Fibroblast of peridontal ligament (primary cell): Measurements from ENCODE around the gene SEMA3A.
A peak's percentile ranks its signal among the peaks of the same experiment; 100 is the strongest.

Experiments used
- DNase-seq: peaks from one replicate; pipeline ENCODE4 v3.0.0-alpha.2; 2010; ENCODE audit errors: extremely low read depth

The SEMA3A gene

DNA sequence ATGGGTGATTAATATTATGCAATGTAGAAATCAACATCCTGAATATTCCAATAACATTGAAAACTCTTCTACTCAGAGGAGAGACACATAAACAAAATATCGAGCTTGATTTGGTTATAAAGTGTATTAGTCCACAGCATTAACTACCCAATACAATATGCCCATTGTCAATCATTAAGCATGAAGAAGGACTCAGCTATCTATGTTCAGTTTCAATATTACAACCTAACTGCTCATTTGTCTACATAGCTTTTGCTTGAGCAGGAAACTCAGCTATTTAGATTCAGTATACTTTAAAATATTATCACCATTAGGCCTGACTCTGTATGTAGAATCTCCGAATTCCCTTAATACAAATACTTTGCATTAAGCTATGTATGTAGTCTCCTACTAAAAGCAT, 262.6 kb downstream of the SEMA3A start:
- DNase-seq: no peak

- DNase-seq: no peak
Observed at GRCh38 chr7:83930262-83930661, 264.3 kb downstream of the SEMA3A start.

GRCh38 chr7:83925860-83926259, 268.7 kb downstream of the SEMA3A start:
- no peak for DNase-seq

DNA sequence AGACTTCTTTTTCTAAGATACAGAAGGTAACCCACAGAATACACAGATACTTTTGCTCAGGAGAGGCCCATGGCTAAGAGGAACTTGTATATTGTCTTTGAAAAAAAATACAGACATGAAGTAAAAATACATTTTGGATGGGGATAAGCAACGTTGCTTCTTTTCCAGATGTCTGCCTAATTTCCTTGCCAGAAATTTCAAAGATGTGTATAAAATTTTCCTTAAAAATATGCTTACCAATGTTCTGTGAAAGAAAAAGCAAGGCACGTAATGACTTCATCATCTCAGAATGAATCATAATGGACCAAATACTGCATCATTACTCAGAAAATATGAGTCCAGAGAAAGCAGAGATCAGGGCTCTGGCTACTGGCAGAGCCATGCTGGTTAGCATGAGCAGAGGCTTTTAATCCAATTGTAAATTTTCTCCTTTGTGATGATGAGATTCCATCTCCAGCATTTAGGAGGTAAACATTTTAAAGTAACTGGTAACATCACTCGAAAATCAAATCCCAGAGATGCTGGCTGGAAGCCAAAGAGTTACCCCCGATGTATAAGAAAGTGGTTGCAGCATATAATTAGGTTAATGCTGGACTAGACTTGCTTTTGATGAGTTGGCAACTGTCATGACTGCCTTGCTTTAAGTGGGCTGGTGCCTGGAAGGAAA, 272.5 kb downstream of the SEMA3A start:
- DNase-seq: peak; percentile 88

DNA sequence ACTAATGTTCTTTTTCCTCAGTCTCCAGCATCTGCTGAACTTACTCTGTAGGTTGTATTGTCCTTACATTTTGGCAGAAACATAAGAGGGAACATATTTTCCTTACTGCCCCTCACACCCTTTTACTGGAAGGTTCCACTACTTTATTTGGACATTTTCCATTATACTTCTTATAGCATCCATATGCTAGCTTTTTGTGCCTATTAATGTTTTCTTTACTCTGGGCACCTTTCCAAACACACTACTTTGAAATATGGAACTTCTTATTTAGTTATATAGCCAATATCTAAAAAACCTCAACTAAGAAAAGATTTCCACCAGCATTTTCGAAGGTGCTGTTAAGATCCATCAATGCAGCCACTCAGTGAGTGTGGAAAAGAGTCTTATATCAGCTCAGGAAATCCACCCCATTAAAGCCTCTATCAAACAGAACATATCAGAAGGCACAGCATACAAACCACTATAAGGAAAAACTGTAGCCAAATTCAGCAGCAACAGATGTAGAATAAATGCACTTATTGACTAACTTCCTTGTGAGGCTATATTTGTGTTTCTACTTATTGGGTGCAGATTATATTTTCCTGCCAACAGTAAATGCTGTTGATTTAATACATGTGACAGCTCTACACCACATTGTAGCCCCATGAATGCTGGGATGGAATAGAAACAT, 273.2 kb downstream of the SEMA3A start:
- no peak for DNase-seq

DNA sequence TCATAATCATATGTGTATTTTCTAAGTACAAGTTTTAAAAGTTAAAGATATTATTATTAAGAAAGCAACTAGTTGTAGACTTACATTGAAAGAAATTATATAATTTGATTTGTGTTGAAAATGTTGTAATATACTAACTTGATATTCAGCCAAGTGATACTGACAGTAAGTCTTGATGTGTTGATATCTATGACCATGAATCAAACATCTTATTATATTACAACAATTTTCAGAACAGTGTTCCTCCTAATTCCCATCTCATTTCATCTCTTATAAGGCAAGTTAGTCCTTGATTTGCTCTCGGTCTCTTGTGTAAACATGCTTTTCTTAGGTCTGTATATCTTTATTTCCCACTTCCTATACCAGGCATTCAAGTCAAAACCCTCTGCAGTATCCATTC, 276.4 kb downstream of the SEMA3A start:
- no peak for DNase-seq

- no peak for DNase-seq
Observed at GRCh38 chr7:83913174-83913573, 281.4 kb downstream of the SEMA3A start.

DNA sequence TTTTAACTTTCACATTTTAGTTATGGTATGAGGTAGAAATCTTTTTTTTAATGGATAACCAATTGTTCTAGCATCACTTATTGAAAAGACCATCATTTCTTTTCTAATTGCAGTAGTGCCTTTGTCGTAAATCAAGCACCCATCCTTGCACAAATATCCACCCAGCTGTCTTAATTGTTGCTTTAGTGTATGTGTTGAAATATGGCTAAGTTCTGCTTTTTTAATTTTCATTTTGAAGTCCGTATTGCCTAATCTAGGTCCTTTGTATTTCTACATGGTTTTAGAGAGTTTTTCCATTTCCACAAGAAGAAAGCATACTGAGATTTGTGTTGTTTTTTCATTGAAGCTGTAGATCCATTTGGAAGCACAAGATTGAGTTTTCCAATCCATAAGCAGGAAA, 286.1 kb downstream of the SEMA3A start:
- DNase-seq: no peak
